ENCODE data around the gene LRRC3. TPM values are rescaled to one million over a fixed set of nuclear protein-coding genes. Genes with fewer than 3 reads are reported as not detected.

Gene LRRC3
- total and polyA plus RNA-seq, 2 of the 4 experiments (the other 2 are of a cell fraction), result under 0.01 to 0.38 TPM

DNA sequence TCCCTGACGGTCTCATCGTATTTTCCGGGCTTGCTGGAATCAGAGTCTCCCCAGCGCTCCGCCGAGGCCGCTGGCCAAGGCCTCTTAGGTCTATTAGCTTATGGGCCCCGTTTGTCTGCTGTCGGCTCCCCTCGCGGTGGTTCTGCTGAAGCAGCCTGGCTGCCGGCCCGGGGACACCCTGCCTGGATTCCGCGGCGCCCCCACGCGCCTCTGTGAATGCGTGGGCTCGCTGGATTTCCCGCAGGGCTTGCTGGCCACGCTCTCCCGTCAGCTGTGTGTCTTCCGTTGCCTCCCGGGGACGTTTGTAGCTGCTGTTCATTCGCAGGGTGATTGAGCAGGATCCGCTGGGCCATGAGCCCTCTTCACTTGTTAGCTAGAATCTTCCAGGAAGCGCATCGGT lies 8.4 kb downstream of the LRRC3 start:
- Histone ChIP-seq H3K79me1 (ENCODE audit: low read depth in 1 of 2, low read length in 2 of 2) (no peaks in the 10 kb centered on the region), H3K14ac (replicated peaks; ENCODE audit: low read depth, low read length) (no peak overlapping the region), H2BK20ac (ENCODE audit: low read depth, low read length) (no peak overlapping the region), H2AK9ac (replicated peaks; ENCODE audit: low read depth, low read length, poor library complexity) (no peak overlapping the region), H3K4me3 (ENCODE audit: insufficient read depth, low read depth, low read length) (no peak overlapping the region), H2AFZ (replicated peaks; ENCODE audit: low read length, poor library complexity) (no peak overlapping the region), H4K5ac (ENCODE audit: low read depth, low read length) (no peak overlapping the region), H3K36me3 (ENCODE audit: control insufficient read depth, insufficient read depth, low read length) (no peaks in the 10 kb centered on the region), H3K4ac (ENCODE audit: low read depth, low read length) (no peak overlapping the region), H3K23ac (ENCODE audit: low read depth, low read length) (no peak overlapping the region), H2BK120ac (ENCODE audit: low read depth, low read length) (no peak overlapping the region), H3K9ac (ENCODE audit: low read depth, low read length) (no peak overlapping the region), H3K27me3 (ENCODE audit: control insufficient read depth, insufficient read depth, low read length) (no peaks in the 10 kb centered on the region), H3K4me1 (ENCODE audit: control insufficient read depth, insufficient read depth, low read length) (no peaks in the 10 kb centered on the region), H3K27ac (ENCODE audit: insufficient read depth, low read length) (no peak overlapping the region), H3K9me1 (ENCODE audit: insufficient read depth, low read length) (no peaks in the 10 kb centered on the region), H2BK5ac (ENCODE audit: low read depth, low read length, poor library complexity, severe bottlenecking) (no peak overlapping the region), H4K91ac (ENCODE audit: insufficient read depth, low read depth, low read length) (no peak overlapping the region), H3K18ac (ENCODE audit: low read depth, low read length) (no peak overlapping the region), H4K8ac (ENCODE audit: low read depth in 2 of 2, low read length in 2 of 2) (no peak overlapping the region), H4K20me1 (ENCODE audit: insufficient read depth, low read length) (no peaks in the 10 kb centered on the region), H3K4me2 (ENCODE audit: low read depth, low read length) (no peak overlapping the region), H2BK15ac (ENCODE audit: low read depth, low read length) (no peak overlapping the region), H3K56ac (ENCODE audit: extremely low read depth, insufficient read depth, low read length) (no peak overlapping the region), H2AK5ac (ENCODE audit: low read depth, low read length) (no peak overlapping the region), H3K9me3 (ENCODE audit: control insufficient read depth, insufficient read depth, low read length) (peaks cover 2% of the 10 kb centered on the region; the same call in 1 of the 2 replicates)
- DNase-seq (no peak), ATAC-seq (ENCODE audit: low read depth) (no peak)
- in situ Hi-C loops (cut with MboI; ENCODE audit: low sequenced_read_pairs) (no loop called here), intact Hi-C loops (cut with micrococcal nuclease) (no loop called here), dilution Hi-C loops (cut with HindIII; ENCODE audit: low sequenced_read_pairs, unreplicated experiment) (no loop called here)
- TF ChIP-seq CEBPB (IDR thresholded peaks at IDR 0.05; ENCODE audit: low read depth, low read length), result no peak
- no peak for TF ChIP-seq BHLHE40 (IDR thresholded peaks at IDR 0.05; ENCODE audit: low read depth, low read length)
- TF ChIP-seq, protein P1, sequence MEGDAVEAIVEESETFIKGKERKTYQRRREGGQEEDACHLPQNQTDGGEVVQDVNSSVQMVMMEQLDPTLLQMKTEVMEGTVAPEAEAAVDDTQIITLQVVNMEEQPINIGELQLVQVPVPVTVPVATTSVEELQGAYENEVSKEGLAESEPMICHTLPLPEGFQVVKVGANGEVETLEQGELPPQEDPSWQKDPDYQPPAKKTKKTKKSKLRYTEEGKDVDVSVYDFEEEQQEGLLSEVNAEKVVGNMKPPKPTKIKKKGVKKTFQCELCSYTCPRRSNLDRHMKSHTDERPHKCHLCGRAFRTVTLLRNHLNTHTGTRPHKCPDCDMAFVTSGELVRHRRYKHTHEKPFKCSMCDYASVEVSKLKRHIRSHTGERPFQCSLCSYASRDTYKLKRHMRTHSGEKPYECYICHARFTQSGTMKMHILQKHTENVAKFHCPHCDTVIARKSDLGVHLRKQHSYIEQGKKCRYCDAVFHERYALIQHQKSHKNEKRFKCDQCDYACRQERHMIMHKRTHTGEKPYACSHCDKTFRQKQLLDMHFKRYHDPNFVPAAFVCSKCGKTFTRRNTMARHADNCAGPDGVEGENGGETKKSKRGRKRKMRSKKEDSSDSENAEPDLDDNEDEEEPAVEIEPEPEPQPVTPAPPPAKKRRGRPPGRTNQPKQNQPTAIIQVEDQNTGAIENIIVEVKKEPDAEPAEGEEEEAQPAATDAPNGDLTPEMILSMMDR (conservative IDR thresholded peaks at IDR 0.05; ENCODE audit: low read depth, low read length), result no peak
- no peak for TF ChIP-seq NFE2L2 (IDR thresholded peaks at IDR 0.05; ENCODE audit: low read depth, low read length)
- BruUV-seq (replicated peaks), result no TSS peak
- ChIA-PET POLR2A (ENCODE audit: unreplicated experiment) (no interaction called here), CTCF (no interaction called here)
- 27% methylated on average over 22 of the region's 30 CpGs; no CpG with 5 or more reads in 1 of the 2 experiments for WGBS, 2 experiments (ENCODE audit: extremely low coverage in 2 of 2, insufficient read length in 1 of 2)

Data from IMR-90 (cell line).